WI38 (cell line): ENCODE measurements around the gene CLRN1.
"Not testable (repeated sequence)": the region's sequence is repeated elsewhere in the genome, so short reads cannot be mapped to it uniquely, and the experiment has no call there.

ENCODE experiments used
- H3K4me3 ChIP-seq: 2 replicates; pipeline ENCODE4 v1.5.1; 2011; ENCODE audit warnings: low read depth, mild to moderate bottlenecking, control low read depth, low read length
- TF ChIP-seq, protein P1 (sequence below): IDR thresholded peaks from 2 replicates; pipeline ENCODE4 v1.5.1; 2012; ENCODE audit warnings: low read depth, mild to moderate bottlenecking, control low read depth, low read length

The CLRN1 gene

DNA sequence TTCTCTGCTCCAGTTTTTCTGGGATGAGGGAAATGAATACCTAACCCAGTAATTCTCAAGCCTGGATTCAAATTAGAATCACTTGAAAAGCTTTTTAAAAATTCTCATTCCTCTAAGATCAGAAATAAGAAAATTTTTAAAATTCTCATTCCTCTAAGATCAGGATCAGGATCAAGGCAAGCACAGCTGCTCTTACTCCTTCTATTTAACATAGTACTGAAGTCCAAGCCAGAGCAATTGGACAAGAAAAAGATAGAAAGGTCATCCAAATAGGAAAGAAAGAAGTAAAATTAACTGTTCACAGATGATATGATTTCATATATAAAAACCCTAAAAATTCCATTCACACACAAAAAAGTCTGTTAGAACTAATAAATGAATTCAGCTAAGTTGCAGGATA, 24.2 kb upstream of the CLRN1 start:
- H3K4me3 ChIP-seq: no peak overlapping the region
- TF ChIP-seq, protein P1, sequence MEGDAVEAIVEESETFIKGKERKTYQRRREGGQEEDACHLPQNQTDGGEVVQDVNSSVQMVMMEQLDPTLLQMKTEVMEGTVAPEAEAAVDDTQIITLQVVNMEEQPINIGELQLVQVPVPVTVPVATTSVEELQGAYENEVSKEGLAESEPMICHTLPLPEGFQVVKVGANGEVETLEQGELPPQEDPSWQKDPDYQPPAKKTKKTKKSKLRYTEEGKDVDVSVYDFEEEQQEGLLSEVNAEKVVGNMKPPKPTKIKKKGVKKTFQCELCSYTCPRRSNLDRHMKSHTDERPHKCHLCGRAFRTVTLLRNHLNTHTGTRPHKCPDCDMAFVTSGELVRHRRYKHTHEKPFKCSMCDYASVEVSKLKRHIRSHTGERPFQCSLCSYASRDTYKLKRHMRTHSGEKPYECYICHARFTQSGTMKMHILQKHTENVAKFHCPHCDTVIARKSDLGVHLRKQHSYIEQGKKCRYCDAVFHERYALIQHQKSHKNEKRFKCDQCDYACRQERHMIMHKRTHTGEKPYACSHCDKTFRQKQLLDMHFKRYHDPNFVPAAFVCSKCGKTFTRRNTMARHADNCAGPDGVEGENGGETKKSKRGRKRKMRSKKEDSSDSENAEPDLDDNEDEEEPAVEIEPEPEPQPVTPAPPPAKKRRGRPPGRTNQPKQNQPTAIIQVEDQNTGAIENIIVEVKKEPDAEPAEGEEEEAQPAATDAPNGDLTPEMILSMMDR: no peak

GRCh38 chr3:150995510-150995909, 23.0 kb upstream of the CLRN1 start:
- H3K4me3 ChIP-seq: no peak overlapping the region
- TF ChIP-seq, protein P1: no peak

DNA sequence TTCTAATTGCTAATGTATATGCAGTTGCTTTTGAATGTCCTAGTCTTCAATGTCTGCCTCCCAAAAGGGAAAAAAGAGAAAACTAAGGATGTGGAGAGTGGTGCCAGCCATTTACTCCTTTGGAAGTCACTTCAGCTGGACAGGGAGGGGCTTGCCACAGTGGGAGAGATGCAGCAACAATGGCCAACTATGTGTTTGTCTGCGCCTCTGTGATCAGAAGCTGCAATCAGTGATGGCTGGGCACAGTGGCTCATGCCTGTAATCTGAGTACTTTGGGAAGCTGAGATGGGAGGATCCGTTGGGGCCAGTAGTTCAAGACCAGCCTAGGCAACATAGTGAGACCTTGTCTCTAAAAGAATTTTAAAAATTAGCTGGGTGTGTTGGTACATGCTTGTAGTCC, 16.7 kb upstream of the CLRN1 start:
- no peak overlapping the region for H3K4me3 ChIP-seq
- TF ChIP-seq, protein P1: no peak

DNA sequence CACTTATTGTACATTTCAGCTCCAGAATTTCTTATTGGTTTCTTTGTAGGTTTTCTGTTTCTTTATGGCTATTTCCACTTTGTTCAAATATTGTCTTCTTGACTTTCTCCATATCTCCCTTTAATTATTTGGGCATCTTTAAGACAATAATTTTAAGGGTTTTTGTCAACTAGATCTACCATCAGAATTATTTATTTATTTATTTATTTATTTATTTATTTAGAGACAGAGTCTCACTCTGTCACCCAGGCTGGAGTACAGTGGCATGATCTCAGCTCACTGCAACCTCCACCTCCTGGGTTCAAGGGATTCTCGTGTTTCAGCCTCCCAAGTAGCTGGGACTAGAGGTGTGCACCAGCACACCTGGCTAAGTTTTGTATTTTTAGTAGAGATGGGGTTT, 15.9 kb upstream of the CLRN1 start:
- H3K4me3 ChIP-seq: not testable (repeated sequence)

DNA sequence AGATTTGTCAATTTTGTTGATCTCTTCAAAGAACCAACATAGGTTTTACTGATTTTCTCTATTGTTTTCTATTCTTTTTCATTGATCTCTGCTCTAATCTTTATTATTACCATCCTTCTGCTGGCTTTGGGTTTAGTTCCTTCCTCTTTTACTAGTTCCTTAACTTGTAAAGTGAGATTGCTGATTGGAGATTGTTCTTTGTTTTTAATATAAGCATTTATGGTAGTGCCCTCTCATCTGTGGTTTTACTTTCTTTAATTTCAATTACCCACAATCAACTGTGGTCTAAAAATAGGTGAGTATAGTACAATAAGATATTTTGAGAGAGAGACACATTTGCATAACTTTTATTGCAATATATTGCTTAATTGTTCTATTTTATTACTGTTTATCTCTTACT, 13.2 kb upstream of the CLRN1 start:
- TF ChIP-seq, protein P1: no peak

DNA sequence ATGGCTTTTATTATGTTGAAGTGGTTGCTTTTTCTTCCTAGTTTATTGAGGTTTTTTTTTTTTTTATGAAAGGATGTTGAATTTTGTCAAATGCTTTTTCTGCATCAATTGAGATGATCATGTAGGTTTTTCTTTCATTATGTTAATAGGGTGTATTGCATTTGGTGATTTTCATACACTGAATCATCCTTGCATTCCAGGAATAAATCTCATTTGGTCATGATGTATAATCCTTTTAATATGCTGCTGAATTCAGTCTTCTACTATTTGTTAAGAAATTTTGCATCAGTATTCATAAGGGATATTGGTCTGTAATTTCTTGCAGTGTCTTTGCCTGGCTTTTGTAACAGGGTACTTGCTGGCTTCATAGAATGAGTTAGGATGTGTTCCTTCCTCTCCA, 11.5 kb upstream of the CLRN1 start:
- TF ChIP-seq, protein P1: no peak
- H3K4me3 ChIP-seq: no peak overlapping the region

More for the DNA sequence above, 13.2 kb upstream of the CLRN1 start:
- no peak overlapping the region for H3K4me3 ChIP-seq

- TF ChIP-seq, protein P1: no peak
- no peak overlapping the region for H3K4me3 ChIP-seq
Measured at GRCh38 chr3:150978566-150979148, 6.1 kb upstream of the CLRN1 start.

DNA sequence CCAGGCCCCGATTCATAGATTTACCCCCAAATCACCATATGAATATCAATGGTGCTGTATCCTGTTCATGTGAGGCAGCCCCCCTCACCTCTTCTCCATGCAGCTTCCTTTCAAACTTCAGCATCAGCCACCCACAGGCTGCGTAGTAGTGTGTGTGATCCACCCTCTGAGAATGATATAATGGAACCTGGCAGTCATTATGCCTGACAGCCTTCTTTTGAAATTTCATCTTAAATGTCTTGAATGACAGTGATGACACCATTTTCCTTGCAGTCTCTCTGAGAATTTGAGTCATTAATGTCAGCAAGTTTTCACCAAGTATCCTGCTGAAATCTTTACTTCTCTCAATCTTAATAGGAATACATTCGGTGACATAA, 3.5 kb upstream of the CLRN1 start:
- TF ChIP-seq, protein P1: no peak
- H3K4me3 ChIP-seq: no peak overlapping the region
